VCaP (cell line): ENCODE results near the gene VASP.

Source experiments
- H3K27ac ChIP-seq: fragments of 450-650 bp; 2 replicates; pipeline ENCODE4 v1.5.1; 2017
- TF ChIP-seq, protein P1 (sequence below): fragments of 450-650 bp; conservative IDR thresholded peaks from 2 replicates; pipeline ENCODE4 v1.5.1; 2017; ENCODE audit warnings: mild to moderate bottlenecking, moderate library complexity

VASP gene

DNA sequence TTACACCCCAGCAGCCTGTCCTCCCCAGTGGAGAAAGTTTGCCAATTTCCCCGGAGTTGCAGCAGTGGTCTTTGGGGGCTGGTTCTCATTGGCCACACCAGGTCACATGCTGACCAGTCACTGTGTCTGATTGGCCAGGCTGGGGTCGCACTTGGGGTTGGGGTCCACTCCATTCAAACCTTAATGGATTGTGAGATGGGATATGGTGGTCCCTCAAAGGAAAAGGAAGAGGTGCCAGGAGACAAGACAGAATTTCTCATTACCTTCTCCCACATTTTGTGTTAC, 5.6 kb upstream of the VASP start:
- H3K27ac ChIP-seq: no peak overlapping the region
- TF ChIP-seq, protein P1, sequence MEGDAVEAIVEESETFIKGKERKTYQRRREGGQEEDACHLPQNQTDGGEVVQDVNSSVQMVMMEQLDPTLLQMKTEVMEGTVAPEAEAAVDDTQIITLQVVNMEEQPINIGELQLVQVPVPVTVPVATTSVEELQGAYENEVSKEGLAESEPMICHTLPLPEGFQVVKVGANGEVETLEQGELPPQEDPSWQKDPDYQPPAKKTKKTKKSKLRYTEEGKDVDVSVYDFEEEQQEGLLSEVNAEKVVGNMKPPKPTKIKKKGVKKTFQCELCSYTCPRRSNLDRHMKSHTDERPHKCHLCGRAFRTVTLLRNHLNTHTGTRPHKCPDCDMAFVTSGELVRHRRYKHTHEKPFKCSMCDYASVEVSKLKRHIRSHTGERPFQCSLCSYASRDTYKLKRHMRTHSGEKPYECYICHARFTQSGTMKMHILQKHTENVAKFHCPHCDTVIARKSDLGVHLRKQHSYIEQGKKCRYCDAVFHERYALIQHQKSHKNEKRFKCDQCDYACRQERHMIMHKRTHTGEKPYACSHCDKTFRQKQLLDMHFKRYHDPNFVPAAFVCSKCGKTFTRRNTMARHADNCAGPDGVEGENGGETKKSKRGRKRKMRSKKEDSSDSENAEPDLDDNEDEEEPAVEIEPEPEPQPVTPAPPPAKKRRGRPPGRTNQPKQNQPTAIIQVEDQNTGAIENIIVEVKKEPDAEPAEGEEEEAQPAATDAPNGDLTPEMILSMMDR: no peak

DNA sequence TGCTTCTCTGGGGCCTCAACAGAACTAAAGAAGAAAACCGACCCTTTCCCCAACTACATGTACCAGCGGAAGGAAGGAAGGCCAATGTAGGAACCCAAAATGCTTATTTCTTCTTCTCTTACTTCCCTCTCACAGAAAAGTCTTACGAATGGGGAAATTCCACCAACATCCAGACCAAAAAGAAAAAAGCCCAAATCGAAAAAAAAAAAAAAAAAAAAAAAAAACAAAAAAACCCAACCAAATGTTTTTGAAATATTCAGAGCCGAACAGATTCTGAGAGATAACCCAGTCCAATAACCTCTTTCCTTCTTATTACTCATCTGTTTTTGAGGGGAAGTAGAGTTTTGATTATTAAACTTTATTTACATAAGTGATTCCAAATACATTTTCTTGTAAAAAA, 5.2 kb upstream of the VASP start:
- TF ChIP-seq, protein P1: no peak
- no peak overlapping the region for H3K27ac ChIP-seq

DNA sequence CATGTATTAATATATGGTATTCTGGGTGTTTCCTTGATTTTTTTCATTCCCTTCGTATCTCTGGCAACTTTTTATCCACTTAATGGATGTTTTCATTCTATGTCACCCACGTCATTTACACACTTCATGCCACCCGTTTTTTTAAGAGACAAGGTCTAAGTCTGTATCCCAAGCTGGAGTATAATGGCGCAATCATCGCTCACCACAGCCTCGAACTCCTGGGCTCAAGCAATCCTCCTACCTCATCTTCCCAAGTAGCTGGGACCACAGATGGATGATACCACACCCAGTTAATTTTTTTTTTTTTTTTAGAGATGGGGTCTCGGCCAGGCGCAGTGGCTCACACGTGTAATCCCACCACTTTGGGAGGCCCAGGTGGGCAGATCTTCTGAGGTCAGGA, 3.4 kb upstream of the VASP start:
- no peak overlapping the region for H3K27ac ChIP-seq
- TF ChIP-seq, protein P1: no peak

DNA sequence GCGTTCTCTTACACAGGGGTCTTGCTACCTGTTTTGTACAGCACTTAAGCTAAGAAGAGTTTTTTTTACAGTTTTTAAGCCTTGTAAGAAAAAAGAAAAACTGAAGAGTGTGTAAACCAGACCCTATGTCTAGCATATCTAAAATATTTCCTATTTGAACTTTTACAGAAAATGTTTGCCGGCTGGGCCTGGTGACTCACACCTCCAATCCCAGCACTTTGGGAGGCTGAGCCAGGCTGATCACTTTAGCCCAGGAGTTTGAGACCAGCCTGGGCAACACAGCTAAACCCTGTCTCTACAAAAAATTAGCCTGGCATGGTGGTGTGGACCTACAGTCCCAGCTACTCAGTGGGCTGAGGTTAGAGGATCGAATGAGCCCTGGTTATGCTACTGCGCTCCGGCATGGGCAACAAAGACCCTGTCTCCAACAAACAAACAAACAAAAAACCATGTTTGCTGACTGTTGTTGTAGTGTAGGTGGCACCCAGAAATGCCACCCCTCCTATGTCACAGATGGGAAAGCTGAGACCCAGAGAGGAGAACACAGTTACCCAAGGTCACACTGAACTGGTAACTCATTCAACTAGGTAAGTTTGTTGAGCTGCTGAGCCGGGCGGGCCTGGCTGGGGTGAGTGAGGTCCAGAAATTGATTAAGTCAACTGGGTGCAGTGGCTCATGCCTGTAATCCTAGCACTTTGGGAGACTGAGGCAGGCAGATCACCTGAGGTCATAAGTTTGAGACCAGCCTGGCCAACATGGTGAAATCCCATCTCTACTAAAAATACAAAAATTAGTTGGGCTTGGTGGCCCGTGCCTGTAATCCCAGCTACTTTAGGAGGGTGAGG, 1.9 kb upstream of the VASP start:
- peak overlapping the region; percentile 80; the same call in 1 of the 2 replicates for H3K27ac ChIP-seq
- TF ChIP-seq, protein P1: no peak

DNA sequence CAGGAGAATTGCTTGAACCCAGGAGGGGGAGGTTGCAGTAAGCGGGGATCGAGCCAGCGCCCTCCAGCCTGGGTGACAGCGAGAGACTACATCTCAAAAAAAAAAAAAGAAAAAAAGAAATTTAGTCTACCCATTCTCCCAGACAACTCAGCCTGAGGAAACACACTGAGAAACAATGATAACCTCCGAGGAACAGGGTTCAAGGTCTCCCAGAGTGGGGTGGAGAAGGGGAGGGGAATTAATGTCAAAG, 1.4 kb upstream of the VASP start:
- TF ChIP-seq, protein P1: no peak
- H3K27ac ChIP-seq: peak overlapping the region; percentile 80

DNA sequence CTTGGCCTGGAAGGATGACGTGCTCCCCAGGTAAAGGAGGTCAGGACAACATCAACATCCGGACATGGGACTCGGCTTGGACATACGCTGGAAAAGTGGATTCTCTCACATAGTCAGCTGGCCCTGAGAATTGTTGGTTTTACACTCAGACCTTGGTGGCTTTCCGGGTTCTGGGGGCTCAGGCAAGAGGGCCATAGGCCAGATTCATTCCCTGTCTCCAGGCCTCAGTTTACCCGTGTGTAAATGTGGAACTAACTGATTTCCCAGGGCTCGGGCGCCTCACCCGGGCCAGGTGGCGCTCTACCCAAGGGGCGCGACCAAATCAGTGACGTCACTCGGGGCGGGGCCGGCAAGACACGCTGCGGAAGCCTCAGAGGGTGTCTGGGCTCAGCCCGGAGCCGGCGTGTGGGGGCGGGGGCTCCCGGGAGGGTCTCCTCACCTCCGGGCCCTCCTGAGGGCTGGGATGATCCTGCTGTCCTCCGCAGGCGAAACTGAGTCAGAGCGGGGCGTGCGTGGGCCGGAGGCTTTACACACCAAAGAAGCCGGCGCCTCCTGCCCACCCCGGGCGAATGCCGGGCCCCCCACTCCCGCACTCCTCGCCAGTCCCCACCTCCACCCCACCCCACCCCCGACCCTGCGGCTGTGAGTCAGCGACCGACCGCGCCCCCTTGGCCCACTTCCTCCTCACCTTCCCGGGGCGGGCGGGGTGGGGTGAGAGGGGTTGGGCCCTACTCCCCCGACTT, 862 bp upstream of the VASP start:
- peak overlapping the region; percentile 80 for H3K27ac ChIP-seq
- TF ChIP-seq, protein P1: peak; percentile 73

DNA sequence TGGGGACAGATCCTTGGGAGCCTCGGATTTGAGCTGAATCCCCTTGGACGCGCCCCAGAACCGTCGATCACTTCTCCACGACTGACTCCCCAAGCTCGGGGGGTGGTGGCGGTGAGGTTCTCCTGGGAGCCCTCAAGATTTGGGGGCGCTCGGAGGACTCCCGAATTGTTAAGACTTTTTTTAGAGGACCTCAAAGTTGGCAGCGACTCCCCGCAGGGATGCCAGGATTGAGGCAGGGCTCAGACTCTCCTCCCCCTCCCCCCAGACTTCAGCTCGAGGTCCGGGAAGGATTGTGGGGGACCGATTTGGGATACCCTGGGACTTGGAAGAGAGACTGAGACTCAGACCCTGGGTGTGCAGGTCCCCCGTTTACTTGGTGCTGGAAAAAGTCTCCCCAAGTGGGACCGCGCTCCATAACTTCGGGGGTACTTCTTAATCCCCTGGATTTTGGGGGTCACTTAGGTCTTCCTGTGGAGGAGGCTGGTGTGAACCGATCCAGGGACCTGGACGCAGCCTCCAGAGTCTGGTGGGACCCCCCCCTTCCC, 665 bp downstream of the VASP start:
- H3K27ac ChIP-seq: peak overlapping the region; percentile 80; the same call in 1 of the 2 replicates
- TF ChIP-seq, protein P1: no peak
